NT2/D1 (cell line): Measurements from ENCODE around the gene BAD.

ENCODE experiments used
- DNase-seq: peaks from one replicate; pipeline ENCODE4 v3.0.0-alpha.2; 2011; ENCODE audit warnings: low read depth, low spot score
- H3K27me3 ChIP-seq: 2 replicates; pipeline ENCODE4 v1.6.0; 2011; ENCODE audit warnings: mild to moderate bottlenecking; ENCODE audit not compliant: insufficient read length, insufficient read depth
- H3K36me3 ChIP-seq: 2 replicates; pipeline ENCODE4 v1.6.1; 2011; ENCODE audit warnings: mild to moderate bottlenecking, low read length, mixed read lengths; ENCODE audit not compliant: insufficient read depth, insufficient read length
- H3K4me1 ChIP-seq: 2 replicates; pipeline ENCODE4 v1.5.1; 2011; ENCODE audit not compliant: insufficient read depth, insufficient read length
- H3K4me3 ChIP-seq: 2 replicates; pipeline ENCODE4 v1.5.1; 2011; ENCODE audit warnings: low read depth; ENCODE audit not compliant: insufficient read length
- H3K9ac ChIP-seq: 2 replicates; pipeline ENCODE4 v1.6.0; 2011; ENCODE audit warnings: low read depth; ENCODE audit not compliant: insufficient read length
- H3K9me3 ChIP-seq: 2 replicates; pipeline ENCODE4 v1.5.1; 2011; ENCODE audit warnings: mild to moderate bottlenecking, low read length; ENCODE audit not compliant: insufficient read depth
- SUZ12 ChIP-seq: IDR thresholded peaks from 2 replicates; pipeline ENCODE4 v1.6.1; 2011; ENCODE audit not compliant: insufficient read length, insufficient read depth; ENCODE audit errors: extremely low read depth
- YY1 ChIP-seq: IDR thresholded peaks from 2 replicates; pipeline ENCODE4 v1.6.1; 2011; ENCODE audit not compliant: insufficient read length, insufficient read depth
- ZNF274 ChIP-seq: IDR thresholded peaks from 2 replicates; pipeline ENCODE4 v1.6.1; 2011; ENCODE audit warnings: mild to moderate bottlenecking, low read depth, low read length

Gene BAD

DNA sequence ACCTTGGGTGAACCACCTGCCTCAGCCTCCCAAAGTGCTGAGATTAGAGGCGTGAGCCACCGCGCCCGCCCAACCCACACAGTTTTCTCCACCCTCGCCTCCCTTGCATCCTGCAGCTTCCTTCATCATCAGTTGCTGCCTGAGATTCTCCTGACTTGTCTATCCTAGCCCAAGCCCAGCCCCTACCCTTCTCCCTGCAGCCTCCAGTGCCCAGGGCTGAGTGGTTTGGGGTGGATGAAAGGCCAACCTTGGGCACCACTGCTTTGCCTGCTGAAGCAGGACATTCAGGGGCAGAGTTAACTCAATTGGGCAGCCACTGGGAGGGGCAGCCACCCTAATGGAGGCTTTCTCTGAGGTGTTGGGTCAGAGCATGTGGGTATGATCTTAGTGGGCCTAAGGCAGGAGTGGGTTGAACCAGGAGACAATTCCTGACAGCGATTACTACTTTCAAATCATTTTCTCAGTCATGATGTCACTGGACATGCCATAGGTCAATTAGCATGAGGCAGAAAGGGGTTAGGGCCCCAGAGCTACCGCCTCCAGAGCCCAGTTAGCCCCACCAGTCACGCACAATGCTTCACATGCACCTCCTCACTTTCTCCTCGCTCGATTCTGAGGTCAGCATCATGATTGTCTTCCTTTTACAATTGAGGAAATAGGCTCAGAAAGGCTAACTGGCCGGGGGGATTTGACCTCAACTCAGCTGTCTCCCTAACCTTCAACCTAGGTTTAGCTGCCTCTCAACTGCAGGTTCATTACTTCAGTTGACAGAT lies 44.6 kb downstream of the BAD start:
- Histone ChIP-seq H3K9ac (peak overlapping the region; percentile 87), H3K4me3 (peak overlapping the region; percentile 75), H3K9me3 (no peaks in the 10 kb centered on the region), H3K36me3 (peaks cover 48% of the 10 kb centered on the region), H3K4me1 (peaks cover 31% of the 10 kb centered on the region), H3K27me3 (no peaks in the 10 kb centered on the region)
- DNase-seq: no peak
- TF ChIP-seq YY1: no peak

GRCh38 chr11:64238999-64239398 lies 45.5 kb downstream of the BAD start:
- no peak for DNase-seq
- Histone ChIP-seq H3K9ac (no peak overlapping the region), H3K4me3 (no peak overlapping the region), H3K36me3 (peaks cover 40% of the 10 kb centered on the region), H3K9me3 (no peaks in the 10 kb centered on the region), H3K27me3 (no peaks in the 10 kb centered on the region), H3K4me1 (peaks cover 28% of the 10 kb centered on the region)
- no peak for TF ChIP-seq ZNF274
- TF ChIP-seq SUZ12: no peak
- TF ChIP-seq YY1: no peak

DNA sequence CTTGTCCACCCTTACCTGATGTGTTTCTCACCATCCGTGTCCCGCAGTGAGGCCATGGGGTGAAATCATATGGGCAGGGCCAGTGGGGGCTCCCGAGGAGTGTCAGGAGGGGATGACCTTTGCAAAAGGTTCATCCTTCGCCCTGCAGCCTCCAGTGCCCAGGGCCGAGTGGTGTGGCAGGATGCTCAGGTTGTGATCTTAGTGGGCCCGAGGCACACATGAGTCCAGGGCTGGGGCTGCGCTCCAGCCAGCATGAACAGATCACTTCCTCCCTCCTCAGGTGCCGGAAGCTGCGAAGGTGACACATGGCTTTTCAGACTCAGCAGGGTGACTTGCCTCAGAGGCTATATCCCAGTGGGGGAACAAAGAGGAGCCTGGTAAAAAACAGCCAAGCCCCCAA lies 46.4 kb downstream of the BAD start:
- Histone ChIP-seq H3K4me3 (no peak overlapping the region), H3K36me3 (peaks cover 31% of the 10 kb centered on the region), H3K9ac (peak overlapping the region; percentile 11), H3K9me3 (no peaks in the 10 kb centered on the region), H3K4me1 (peaks cover 19% of the 10 kb centered on the region), H3K27me3 (peaks cover 4% of the 10 kb centered on the region)
- no peak for DNase-seq
- TF ChIP-seq SUZ12 (no peak), YY1 (no peak)

DNA sequence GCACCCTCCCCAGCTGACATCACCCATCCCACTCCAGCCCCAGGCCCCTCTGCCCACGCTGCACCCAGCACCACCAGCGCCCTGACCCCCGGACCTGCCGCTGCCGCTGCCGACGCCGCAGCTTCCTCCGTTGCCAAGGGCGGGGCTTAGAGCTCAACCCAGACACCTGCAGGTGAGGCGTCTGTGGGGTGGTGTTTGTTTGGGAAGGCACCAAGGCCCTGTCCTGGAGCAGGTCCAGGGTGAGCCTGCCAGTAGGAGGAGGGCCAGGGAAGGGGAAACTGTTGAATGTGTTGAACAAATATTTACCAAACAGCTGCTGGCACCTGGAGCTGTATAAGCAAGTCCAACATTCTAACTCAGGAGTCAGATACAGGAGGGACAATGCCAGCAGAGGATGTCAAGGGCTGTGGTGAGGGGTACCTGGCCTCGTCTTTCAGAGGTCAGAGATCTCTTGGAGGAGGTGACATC lies 46.9 kb downstream of the BAD start:
- no peak for TF ChIP-seq YY1
- H3K27me3 ChIP-seq: peaks cover 9% of the 10 kb centered on the region
- H3K9ac ChIP-seq: no peak overlapping the region
- no peak overlapping the region for H3K4me3 ChIP-seq
- H3K36me3 ChIP-seq: peaks cover 27% of the 10 kb centered on the region
- H3K9me3 ChIP-seq: no peaks in the 10 kb centered on the region
- peaks cover 21% of the 10 kb centered on the region for H3K4me1 ChIP-seq
- no peak for DNase-seq

DNA sequence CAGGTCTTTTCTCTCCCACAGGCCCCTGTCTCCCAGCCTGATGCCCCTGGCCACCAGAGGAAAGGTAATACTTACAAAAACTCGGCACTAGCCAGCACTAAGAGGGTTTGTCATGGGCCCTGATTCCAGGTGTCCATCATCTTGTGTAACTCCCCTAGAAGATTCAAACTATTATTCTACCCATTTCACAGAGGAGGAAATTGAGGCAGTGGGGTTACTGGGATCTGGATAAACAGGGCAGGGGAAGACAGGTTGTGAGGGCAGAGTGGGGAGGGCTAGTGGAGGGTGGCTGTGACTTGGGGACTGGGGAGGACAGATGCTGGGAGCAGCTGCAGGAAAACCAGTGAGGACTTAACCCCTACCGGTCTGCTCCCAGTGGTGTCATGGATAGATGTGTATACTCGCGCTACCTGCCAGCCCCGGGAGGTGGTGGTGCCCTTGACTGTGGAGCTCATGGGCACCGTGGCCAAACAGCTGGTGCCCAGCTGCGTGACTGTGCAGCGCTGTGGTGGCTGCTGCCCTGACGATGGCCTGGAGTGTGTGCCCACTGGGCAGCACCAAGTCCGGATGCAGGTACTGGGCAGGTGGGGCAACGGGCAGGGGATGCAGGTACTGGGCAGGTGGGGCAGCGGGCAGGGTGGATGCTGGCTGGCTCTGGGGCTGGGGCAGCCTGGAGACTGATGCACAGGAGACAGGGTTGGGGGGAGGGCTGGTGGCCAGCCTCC lies 48.9 kb downstream of the BAD start:
- DNase-seq: no peak
- Histone ChIP-seq H3K4me1 (peaks cover 26% of the 10 kb centered on the region), H3K4me3 (peak overlapping the region; percentile 54), H3K9ac (peak overlapping the region; percentile 54), H3K36me3 (peaks cover 26% of the 10 kb centered on the region), H3K27me3 (peaks cover 13% of the 10 kb centered on the region), H3K9me3 (no peaks in the 10 kb centered on the region)
- TF ChIP-seq ZNF274 (no peak), SUZ12 (no peak), YY1 (no peak)

DNA sequence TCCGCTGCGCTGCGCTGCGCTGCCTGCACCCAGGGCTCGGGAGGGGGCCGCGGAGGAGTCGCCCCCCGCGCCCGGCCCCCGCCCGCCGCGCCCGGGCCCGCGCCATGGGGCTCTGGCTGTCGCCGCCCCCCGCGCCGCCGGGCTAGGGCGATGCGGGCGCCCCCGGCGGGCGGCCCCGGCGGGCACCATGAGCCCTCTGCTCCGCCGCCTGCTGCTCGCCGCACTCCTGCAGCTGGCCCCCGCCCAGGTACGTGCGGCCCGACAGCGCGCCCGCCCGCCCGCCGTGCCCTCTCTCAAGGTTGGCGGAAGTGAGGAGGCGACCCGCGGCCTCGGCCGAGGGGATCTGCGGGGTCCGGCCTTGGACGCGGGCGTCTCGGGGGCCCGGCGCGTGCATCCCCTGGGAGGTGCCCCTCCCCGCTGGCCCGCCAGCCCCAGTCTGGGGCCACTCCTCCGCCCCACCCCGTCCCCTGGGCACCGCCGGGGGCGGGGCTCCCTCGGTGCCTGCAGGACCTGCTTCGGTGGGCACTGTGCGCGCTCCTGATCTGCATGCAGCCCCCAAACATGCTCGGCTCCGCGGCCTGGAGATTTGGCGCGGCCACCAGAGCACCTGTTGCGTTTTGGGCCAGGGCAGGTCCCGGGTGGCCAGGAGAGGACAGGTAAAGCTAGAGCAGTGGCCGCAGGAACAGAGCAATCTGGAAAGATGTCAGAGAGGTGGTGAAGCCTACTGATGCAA lies 49.7 kb downstream of the BAD start:
- Histone ChIP-seq H3K4me3 (peak overlapping the region; percentile 54), H3K27me3 (peaks cover 13% of the 10 kb centered on the region), H3K9me3 (no peaks in the 10 kb centered on the region), H3K4me1 (peaks cover 19% of the 10 kb centered on the region), H3K9ac (peak overlapping the region; percentile 54), H3K36me3 (peaks cover 25% of the 10 kb centered on the region)
- no peak for DNase-seq
- TF ChIP-seq SUZ12: no peak
- no peak for TF ChIP-seq YY1
- TF ChIP-seq ZNF274: no peak
